Fibroblast of skin of back (primary cell): ENCODE measurements around the gene GOLIM4. TPM values are rescaled to one million over a fixed set of nuclear protein-coding genes. Genes with fewer than 3 reads are reported as not detected.
"Not testable (repeated sequence)": the region's sequence is repeated elsewhere in the genome, so short reads cannot be mapped to it uniquely, and the experiment has no call there.

Experiments
- DNase-seq: peaks from one replicate; pipeline ENCODE4 v3.0.0-alpha.2; 2013
- polyA plus RNA-seq, 2 experiments: library from polyadenylated mRNA; unstranded; fragments of 120-200 nt; gene quantifications; one replicate each; pipeline ENCODE4 v1.2.1, GENCODE V29; 2013; ENCODE audit not compliant: insufficient read length in 2 of 2

Gene GOLIM4
- polyA plus RNA-seq (2013, experiment 1 of 2; ENCODE audit: insufficient read length) = 60.4 TPM
- polyA plus RNA-seq (2013, experiment 2 of 2; ENCODE audit: insufficient read length) = 57.8 TPM

GRCh38 chr3:168095611-168096209, at the start of gene GOLIM4:
TSS of gene GOLIM4 (minus strand) at chr3:168095924. CDS start at chr3:168095285, 639 bp downstream.
- peak; percentile 98 for DNase-seq

DNA sequence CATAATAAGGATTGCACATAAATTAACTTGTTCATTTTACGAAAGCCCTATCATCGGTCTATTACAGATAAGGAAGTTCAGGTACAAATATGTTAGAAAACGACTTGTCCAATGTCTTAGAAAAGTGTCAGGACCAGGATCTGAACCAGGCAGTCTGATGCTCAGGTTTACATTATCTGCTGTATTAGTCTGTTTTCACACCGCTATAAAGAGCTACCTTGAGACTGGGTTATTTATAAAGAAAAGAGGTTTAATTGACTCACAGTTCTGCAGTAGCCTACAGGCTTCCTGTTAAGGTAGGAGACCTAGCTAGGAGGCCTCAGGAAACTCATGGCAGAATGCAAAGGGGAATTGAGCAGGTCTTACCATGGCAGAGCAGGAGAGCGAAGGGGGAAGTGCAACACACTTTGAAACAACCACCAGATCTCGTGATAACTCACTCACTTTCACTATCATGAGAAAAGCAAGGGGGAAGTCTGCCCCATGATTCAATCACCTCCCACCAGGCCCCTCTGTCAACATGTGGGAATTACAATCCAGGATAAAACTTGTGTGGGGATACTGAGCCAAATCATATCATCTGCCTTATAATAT, 45.8 kb upstream of the GOLIM4 start:
- DNase-seq = no peak

GRCh38 chr3:168139947-168140346, 44.2 kb upstream of the GOLIM4 start:
- DNase-seq = no peak

- no peak for DNase-seq
Observed at GRCh38 chr3:168138421-168138820, 42.7 kb upstream of the GOLIM4 start.

GRCh38 chr3:168134931-168135330, 39.2 kb upstream of the GOLIM4 start:
- DNase-seq = no peak

- not testable (repeated sequence) for DNase-seq
Observed at GRCh38 chr3:168130250-168130649, 34.5 kb upstream of the GOLIM4 start.

DNA sequence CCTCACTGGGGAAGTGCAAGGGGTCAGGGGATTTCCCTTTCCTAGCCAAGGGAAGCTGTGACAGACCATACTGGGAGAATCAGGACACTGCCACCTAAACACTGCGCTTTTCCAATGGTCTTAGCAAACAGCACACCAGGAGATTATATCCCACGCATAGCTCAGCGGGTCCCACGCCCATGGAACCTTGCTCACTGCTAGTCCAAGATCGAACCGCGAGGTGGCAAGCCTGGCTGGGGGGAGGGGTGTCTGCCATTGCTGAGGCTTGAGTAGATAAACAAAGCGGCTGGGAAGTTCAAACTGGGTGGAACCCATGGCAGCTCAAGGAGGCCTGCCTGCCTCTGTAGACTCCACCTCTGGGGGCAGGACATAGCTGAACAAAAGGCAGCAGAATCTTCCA, 32.7 kb upstream of the GOLIM4 start:
- DNase-seq = not testable (repeated sequence)

DNA sequence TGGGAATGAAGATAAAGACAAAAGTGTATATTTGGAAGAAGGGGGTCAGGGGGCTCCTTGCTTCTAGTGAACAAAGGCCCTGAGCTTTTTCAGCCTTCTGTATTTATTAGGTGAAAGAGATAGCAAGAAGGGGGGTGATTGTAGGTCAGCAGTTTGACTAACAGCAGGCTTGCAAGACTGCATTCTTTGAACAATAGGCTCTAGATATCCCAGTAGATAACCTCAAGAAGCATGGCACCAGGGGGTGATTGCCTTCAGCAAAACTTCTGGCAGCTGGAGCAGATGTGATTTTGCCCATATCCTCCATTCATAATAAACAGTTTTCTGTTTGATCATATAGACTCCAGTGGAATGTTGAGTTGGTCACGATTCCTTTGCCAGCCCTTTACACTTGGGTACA, 31.7 kb upstream of the GOLIM4 start:
- no peak for DNase-seq

DNA sequence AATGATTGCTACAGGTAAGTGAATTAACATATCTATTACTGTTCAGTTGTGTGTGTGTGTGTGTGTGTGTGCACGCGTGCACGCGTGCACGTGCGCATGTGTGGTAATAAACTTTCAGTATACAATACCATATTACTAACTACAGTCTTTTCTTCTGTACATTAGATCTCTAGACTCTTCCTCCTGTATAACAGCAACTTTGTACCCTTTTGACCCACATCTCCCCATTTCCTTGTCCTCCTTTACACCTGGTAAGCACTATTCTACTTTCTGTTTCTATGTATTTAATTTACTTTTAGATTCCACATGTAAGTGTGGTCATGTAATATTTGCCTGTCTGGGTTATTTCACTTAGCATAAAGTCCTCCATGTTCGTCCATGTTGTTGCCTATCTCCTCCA, 29.1 kb upstream of the GOLIM4 start:
- DNase-seq = no peak

GRCh38 chr3:168124291-168124690, 28.6 kb upstream of the GOLIM4 start:
- no peak for DNase-seq

- no peak for DNase-seq
Observed at GRCh38 chr3:168123201-168124176, 27.8 kb upstream of the GOLIM4 start.

DNA sequence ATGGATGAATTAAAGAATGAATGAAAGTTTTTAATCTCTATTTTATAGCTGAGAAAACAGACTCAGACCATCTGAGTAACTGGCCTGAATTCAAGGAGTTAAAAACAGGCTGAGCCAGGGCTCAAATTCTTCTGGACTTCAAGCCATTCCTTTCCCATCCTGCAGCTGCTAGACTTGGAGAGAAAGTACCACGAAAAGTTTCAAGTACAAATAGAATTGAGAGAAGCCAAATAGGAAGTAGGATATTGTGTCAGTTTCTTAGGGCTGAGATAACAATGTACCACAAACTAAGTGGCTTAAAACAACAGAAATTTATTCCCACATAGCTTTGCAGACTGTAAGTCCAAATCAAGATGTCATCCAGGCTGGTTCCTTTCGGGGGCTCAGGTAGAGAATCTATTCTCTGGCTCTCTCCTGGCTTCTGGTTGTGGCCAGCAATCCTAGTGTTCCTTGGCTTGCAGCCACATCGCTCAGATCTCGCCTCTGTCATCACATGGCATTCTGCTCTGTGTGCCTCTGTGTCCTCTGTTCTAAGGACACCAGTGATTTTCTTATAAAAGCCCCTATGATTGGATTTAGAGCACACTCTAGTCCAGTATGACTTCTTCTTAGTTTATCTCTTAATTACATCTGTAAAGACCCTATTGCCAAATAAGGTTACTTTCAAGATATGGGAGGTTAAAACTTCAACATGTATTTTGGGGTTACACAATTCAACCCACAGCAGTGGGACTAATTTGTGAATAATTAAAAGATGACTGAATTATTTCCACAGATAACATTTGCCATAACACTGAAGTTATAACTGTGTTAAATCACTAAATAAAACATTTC, 25.7 kb upstream of the GOLIM4 start:
- DNase-seq = peak; percentile 5

- peak; percentile 51 for DNase-seq
Observed at GRCh38 chr3:168117853-168118313, 22.2 kb upstream of the GOLIM4 start.

DNA sequence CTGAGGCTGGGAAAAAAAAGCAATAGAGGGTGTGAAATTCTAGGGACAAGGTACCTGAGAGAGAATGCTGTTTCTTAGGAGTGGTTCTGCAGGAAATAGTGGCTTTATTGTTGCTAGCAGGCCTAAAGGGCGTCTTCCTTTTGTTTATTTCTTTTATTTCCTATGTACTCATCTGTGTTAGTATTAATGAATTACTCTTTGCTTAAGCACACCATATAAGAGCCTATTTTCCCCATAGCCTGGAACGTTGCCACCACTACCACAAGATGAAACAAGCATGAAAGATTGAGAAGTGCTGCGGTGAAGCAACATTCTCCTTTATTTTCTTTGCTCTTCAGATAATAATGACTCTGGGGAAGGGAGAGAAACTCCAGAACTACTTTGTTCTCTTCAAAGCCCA, 21.3 kb upstream of the GOLIM4 start:
- DNase-seq = peak; percentile 8

- no peak for DNase-seq
Observed at GRCh38 chr3:168116279-168116678, 20.6 kb upstream of the GOLIM4 start.

DNA sequence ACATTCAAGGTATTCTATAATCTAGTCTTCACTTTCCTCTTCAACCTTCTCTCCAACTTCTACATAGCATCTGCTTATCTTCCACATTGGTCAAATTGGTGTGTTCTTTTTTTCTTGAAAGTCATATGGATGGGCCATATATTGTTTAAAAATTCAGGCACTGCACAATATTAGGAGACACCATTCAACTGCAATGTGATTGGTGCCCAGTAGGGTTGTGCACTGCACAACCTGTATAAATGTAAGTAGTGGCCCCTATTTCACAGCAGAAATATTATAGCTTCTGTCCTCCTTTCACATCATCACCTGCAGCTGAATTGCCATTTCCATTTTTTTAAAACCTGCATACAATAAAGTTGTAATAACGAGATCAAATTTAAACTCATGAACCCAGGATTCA, 18.1 kb upstream of the GOLIM4 start:
- DNase-seq = no peak

- DNase-seq = no peak
Observed at GRCh38 chr3:168112894-168113293, 17.2 kb upstream of the GOLIM4 start.

GRCh38 chr3:168104361-168104760, 8.6 kb upstream of the GOLIM4 start:
- DNase-seq = no peak

GRCh38 chr3:168102735-168103410, 7.1 kb upstream of the GOLIM4 start:
- no peak for DNase-seq

DNA sequence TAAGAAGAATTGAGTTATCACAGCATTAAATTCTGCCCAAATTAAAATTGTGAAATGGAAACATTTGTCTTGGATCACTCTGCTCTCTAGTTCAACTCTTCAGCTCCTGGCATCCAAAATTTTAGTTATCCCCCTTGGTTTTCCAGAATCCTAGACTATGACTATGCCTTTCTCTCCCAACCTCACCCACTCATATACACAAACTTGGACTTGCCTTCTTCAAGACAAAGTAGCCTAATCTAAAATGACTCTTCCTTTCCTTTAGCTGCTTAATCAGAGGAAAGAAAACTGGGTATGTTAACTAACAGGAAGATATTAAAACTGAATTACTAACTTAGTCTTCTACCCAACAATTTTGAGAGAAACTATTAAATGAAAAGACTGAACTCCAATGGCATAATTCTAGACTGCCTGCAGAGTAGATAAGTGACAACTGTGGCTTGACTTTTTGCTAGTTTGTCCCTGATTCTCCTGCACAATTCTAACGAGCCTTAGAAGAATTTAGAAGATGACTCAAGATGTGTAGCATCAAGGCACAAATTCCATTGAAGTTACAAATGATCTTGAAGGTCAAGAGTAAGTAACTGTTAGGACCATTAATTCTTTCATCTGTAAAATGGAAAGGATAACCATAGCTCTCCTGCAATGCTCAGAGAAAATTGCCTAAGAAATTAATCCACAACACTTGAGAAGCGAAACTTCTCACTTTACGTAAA, 5.2 kb upstream of the GOLIM4 start:
- peak; percentile 55 for DNase-seq

DNA sequence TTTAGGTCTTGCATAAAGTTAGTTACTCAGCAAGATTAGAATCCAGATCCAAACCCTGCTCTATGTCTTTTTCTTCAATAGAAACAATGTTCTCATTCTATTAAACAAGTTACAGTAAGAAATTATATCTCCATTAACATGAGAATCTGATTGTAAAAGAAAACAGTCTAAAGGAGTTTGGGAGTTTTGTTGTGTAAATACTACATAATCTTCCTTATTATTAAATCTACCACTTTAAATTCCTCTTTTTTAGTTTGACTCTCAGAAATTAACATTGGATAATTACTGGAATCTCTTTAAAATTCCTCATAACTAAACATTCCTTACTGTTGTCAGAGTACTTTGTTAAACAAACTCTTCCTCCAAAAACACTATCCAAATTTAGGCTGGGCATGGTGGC, 1.7 kb upstream of the GOLIM4 start:
- no peak for DNase-seq
